ENCODE data around the gene CHIA. TPM values are rescaled to one million over a fixed set of nuclear protein-coding genes. Genes with fewer than 3 reads are reported as not detected.
"Not testable (repeated sequence)": the region's sequence is repeated elsewhere in the genome, so short reads cannot be mapped to it uniquely, and the experiment has no call there.

Gene CHIA
- total RNA-seq, 1 donor from 2014 or later, result not detected

GRCh38 chr1:111320066-111320879, 29.6 kb downstream of the CHIA start:
- no peak for TF ChIP-seq CTCF (IDR thresholded peaks at IDR 0.05)
- H3K4me1 Mint-ChIP-seq (ENCODE audit: unreplicated experiment), result no peaks in the 10 kb centered on the region
- H3K27me3 Mint-ChIP-seq (ENCODE audit: unreplicated experiment), result no peaks in the 10 kb centered on the region
- H3K27ac Mint-ChIP-seq (ENCODE audit: unreplicated experiment), result no peak overlapping the region
- H3K4me3 Mint-ChIP-seq (ENCODE audit: unreplicated experiment), result no peak overlapping the region
- H3K9me3 Mint-ChIP-seq (ENCODE audit: unreplicated experiment), result no peaks in the 10 kb centered on the region
- no peaks in the 10 kb centered on the region for H3K36me3 Mint-ChIP-seq (ENCODE audit: unreplicated experiment)
- no peak for DNase-seq (ENCODE audit: extremely low spot score, unreplicated experiment)

GRCh38 chr1:111323231-111323630, 32.6 kb downstream of the CHIA start:
- H3K4me3 Mint-ChIP-seq (ENCODE audit: unreplicated experiment), result no peak overlapping the region
- TF ChIP-seq CTCF (IDR thresholded peaks at IDR 0.05), result no peak
- H3K9me3 Mint-ChIP-seq (ENCODE audit: unreplicated experiment), result peaks cover 14% of the 10 kb centered on the region
- H3K27ac Mint-ChIP-seq (ENCODE audit: unreplicated experiment), result no peak overlapping the region
- DNase-seq (ENCODE audit: extremely low spot score, unreplicated experiment), result no peak
- no peaks in the 10 kb centered on the region for H3K36me3 Mint-ChIP-seq (ENCODE audit: unreplicated experiment)
- H3K4me1 Mint-ChIP-seq (ENCODE audit: unreplicated experiment), result no peaks in the 10 kb centered on the region
- H3K27me3 Mint-ChIP-seq (ENCODE audit: unreplicated experiment), result peaks cover 3% of the 10 kb centered on the region

GRCh38 chr1:111332190-111332589, 41.5 kb downstream of the CHIA start:
- Mint-ChIP-seq H3K36me3 (ENCODE audit: unreplicated experiment) (no peaks in the 10 kb centered on the region), H3K4me1 (ENCODE audit: unreplicated experiment) (no peaks in the 10 kb centered on the region), H3K27me3 (ENCODE audit: unreplicated experiment) (peaks cover 5% of the 10 kb centered on the region), H3K4me3 (ENCODE audit: unreplicated experiment) (no peak overlapping the region), H3K9me3 (ENCODE audit: unreplicated experiment) (peaks cover 38% of the 10 kb centered on the region), H3K27ac (ENCODE audit: unreplicated experiment) (no peak overlapping the region)
- no peak for TF ChIP-seq CTCF (IDR thresholded peaks at IDR 0.05)
- DNase-seq (ENCODE audit: extremely low spot score, unreplicated experiment), result no peak

- peaks cover 19% of the 10 kb centered on the region for H3K9me3 Mint-ChIP-seq (ENCODE audit: unreplicated experiment)
- no peak for DNase-seq (ENCODE audit: extremely low spot score, unreplicated experiment)
Observed at GRCh38 chr1:111334169-111334568, 43.5 kb downstream of the CHIA start.

GRCh38 chr1:111335214-111335877, 44.7 kb downstream of the CHIA start:
- H3K9me3 Mint-ChIP-seq (ENCODE audit: unreplicated experiment), result peaks cover 11% of the 10 kb centered on the region
- not testable (repeated sequence) for H3K4me3 Mint-ChIP-seq (ENCODE audit: unreplicated experiment); DNase-seq (ENCODE audit: extremely low spot score, unreplicated experiment); H3K27ac Mint-ChIP-seq (ENCODE audit: unreplicated experiment); H3K4me1 Mint-ChIP-seq (ENCODE audit: unreplicated experiment); H3K27me3 Mint-ChIP-seq (ENCODE audit: unreplicated experiment); H3K36me3 Mint-ChIP-seq (ENCODE audit: unreplicated experiment)

More at GRCh38 chr1:111334169-111334568, 43.5 kb downstream of the CHIA start:
- Mint-ChIP-seq H3K4me3 (ENCODE audit: unreplicated experiment) (no peak overlapping the region), H3K4me1 (ENCODE audit: unreplicated experiment) (no peaks in the 10 kb centered on the region), H3K36me3 (ENCODE audit: unreplicated experiment) (no peaks in the 10 kb centered on the region), H3K27me3 (ENCODE audit: unreplicated experiment) (no peaks in the 10 kb centered on the region), H3K27ac (ENCODE audit: unreplicated experiment) (no peak overlapping the region)
- TF ChIP-seq CTCF (IDR thresholded peaks at IDR 0.05), result peak; percentile 43

- not testable (repeated sequence) for H3K9me3 Mint-ChIP-seq (ENCODE audit: unreplicated experiment); H3K4me1 Mint-ChIP-seq (ENCODE audit: unreplicated experiment); H3K4me3 Mint-ChIP-seq (ENCODE audit: unreplicated experiment); DNase-seq (ENCODE audit: extremely low spot score, unreplicated experiment); H3K27ac Mint-ChIP-seq (ENCODE audit: unreplicated experiment); H3K27me3 Mint-ChIP-seq (ENCODE audit: unreplicated experiment); H3K36me3 Mint-ChIP-seq (ENCODE audit: unreplicated experiment)
Observed at GRCh38 chr1:111338849-111339248, 48.2 kb downstream of the CHIA start.

Measured in osteocyte (in vitro differentiated cells).